Measurements from ENCODE around the gene MVB12B.

Gene MVB12B

GRCh38 chr9:126454795-126455194, 128.2 kb downstream of the MVB12B start:
- no peak overlapping the region for H3K27ac ChIP-seq
- no peak overlapping the region for H3K4me3 ChIP-seq

GRCh38 chr9:126456441-126457174, 130.0 kb downstream of the MVB12B start:
- Histone ChIP-seq H3K27ac (peak overlapping the region in 3 of 21 experiments; percentile 3 to 49 (median 5)), H3K4me3 (no peak overlapping the region)

GRCh38 chr9:126457175-126457547, 130.5 kb downstream of the MVB12B start:
- H3K4me3 ChIP-seq: no peak overlapping the region
- peak overlapping the region in 2 of 21 experiments; percentile 3 to 5 for H3K27ac ChIP-seq

- no peak overlapping the region for H3K27ac ChIP-seq
- H3K4me3 ChIP-seq: no peak overlapping the region
Observed at GRCh38 chr9:126457890-126458289, 131.3 kb downstream of the MVB12B start.

- H3K27ac ChIP-seq: no peak overlapping the region
Observed at GRCh38 chr9:126459126-126459525, 132.5 kb downstream of the MVB12B start.

GRCh38 chr9:126459546-126459945, 132.9 kb downstream of the MVB12B start:
- Histone ChIP-seq H3K4me3 (no peak overlapping the region), H3K27ac (no peak overlapping the region)

More at GRCh38 chr9:126459126-126459525, 132.5 kb downstream of the MVB12B start:
- no peak overlapping the region for H3K4me3 ChIP-seq

GRCh38 chr9:126459965-126460843, 133.6 kb downstream of the MVB12B start:
- H3K27ac ChIP-seq: no peak overlapping the region
- no peak overlapping the region for H3K4me3 ChIP-seq

GRCh38 chr9:126461029-126461428, 134.4 kb downstream of the MVB12B start:
- no peak overlapping the region for H3K4me3 ChIP-seq
- no peak overlapping the region for H3K27ac ChIP-seq

- H3K4me3 ChIP-seq: no peak overlapping the region
- no peak overlapping the region for H3K27ac ChIP-seq
Observed at GRCh38 chr9:126461608-126462007, 135.0 kb downstream of the MVB12B start.

- no peak overlapping the region for H3K4me3 ChIP-seq
- no peak overlapping the region for H3K27ac ChIP-seq
Observed at GRCh38 chr9:126462617-126463016, 136.0 kb downstream of the MVB12B start.

- Histone ChIP-seq H3K27ac (no peak overlapping the region), H3K4me3 (no peak overlapping the region)
Observed at GRCh38 chr9:126463426-126463825, 136.8 kb downstream of the MVB12B start.

- H3K4me3 ChIP-seq: no peak overlapping the region
- no peak overlapping the region for H3K27ac ChIP-seq
Observed at GRCh38 chr9:126464694-126465441, 138.2 kb downstream of the MVB12B start.

- no peak overlapping the region for H3K27ac ChIP-seq
- H3K4me3 ChIP-seq: no peak overlapping the region
Observed at GRCh38 chr9:126465977-126466376, 139.3 kb downstream of the MVB12B start.

- Histone ChIP-seq H3K27ac (peak overlapping the region in 17 of 21 experiments; percentile 20 to 90 (median 75)), H3K4me3 (no peak overlapping the region)
Observed at GRCh38 chr9:126468141-126468825, 141.7 kb downstream of the MVB12B start.

GRCh38 chr9:126470241-126470993, 143.8 kb downstream of the MVB12B start:
- Histone ChIP-seq H3K27ac (peak overlapping the region in 20 of 21 experiments; percentile 26 to 90 (median 70)), H3K4me3 (no peak overlapping the region)

- H3K27ac ChIP-seq: peak overlapping the region in 20 of 21 experiments; percentile 1 to 90 (median 68)
Observed at GRCh38 chr9:126471084-126471624, 144.5 kb downstream of the MVB12B start.

GRCh38 chr9:126472198-126472947, 145.7 kb downstream of the MVB12B start:
- H3K27ac ChIP-seq: peak overlapping the region in 15 of 21 experiments; percentile 18 to 90 (median 75)
- no peak overlapping the region for H3K4me3 ChIP-seq

More at GRCh38 chr9:126471084-126471624, 144.5 kb downstream of the MVB12B start:
- no peak overlapping the region for H3K4me3 ChIP-seq

GRCh38 chr9:126472948-126473298, 146.3 kb downstream of the MVB12B start:
- no peak overlapping the region for H3K4me3 ChIP-seq
- H3K27ac ChIP-seq: peak overlapping the region in 9 of 21 experiments; percentile 9 to 90 (median 84)

Measured in skin epidermis (tissue), 12 donors.